ENCODE measurements around the gene APOL2.
"Not testable (repeated sequence)": the region's sequence is repeated elsewhere in the genome, so short reads cannot be mapped to it uniquely, and the experiment has no call there.

DNA sequence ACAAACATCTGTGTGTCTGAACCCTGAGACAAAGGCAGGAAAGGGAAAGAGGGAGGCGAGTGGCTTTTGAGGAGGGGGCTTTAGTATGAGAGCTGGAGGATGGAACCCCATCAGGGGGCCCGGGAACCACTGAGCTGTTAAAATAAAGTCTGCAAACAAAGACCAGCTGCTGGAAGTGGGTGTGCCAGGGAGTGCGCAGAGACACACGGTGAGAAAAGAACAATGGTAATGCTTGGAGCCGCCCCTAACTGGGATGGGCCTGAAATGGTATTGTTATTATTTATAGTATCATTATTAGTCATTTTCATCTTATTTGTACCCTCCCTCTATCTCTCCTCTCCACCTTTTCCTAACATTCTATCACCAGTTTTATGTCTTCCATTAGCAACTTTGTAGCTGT lies 16.2 kb upstream of the APOL2 start:
- not testable (repeated sequence) for TF ChIP-seq POLR2A, EP300, POLR2AphosphoS5 (IDR thresholded peaks at IDR 0.05)
- TF ChIP-seq, protein P1, sequence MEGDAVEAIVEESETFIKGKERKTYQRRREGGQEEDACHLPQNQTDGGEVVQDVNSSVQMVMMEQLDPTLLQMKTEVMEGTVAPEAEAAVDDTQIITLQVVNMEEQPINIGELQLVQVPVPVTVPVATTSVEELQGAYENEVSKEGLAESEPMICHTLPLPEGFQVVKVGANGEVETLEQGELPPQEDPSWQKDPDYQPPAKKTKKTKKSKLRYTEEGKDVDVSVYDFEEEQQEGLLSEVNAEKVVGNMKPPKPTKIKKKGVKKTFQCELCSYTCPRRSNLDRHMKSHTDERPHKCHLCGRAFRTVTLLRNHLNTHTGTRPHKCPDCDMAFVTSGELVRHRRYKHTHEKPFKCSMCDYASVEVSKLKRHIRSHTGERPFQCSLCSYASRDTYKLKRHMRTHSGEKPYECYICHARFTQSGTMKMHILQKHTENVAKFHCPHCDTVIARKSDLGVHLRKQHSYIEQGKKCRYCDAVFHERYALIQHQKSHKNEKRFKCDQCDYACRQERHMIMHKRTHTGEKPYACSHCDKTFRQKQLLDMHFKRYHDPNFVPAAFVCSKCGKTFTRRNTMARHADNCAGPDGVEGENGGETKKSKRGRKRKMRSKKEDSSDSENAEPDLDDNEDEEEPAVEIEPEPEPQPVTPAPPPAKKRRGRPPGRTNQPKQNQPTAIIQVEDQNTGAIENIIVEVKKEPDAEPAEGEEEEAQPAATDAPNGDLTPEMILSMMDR (IDR thresholded peaks at IDR 0.05), result not testable (repeated sequence)

All from suprapubic skin (tissue), 4 donors.